Measurements from ENCODE around the gene ADGRV1. TPM values are rescaled to one million over a fixed set of nuclear protein-coding genes. Genes with fewer than 3 reads are reported as not detected.

The ADGRV1 gene
- total RNA-seq, 4 donors from 2014 or later, result 129 to 158 (median 145) TPM

DNA sequence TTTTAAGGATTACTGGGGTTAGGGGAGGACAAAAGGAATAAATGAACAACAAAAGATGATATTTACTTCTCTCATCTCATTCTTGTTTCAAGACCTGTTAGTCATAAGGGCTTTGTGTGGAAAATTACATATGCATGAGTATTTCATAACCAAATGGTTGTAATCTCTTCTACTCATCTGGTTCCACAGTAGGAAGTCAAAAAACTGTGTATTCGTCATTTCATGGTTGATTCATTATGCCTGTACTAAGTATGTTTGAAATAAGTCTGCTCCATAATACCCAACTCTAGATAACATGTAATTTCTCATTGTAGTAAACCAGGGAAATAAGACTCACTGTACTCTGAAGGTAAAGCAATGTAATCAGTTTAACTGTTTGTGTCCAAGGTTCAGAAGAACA, 611.7 kb downstream of the ADGRV1 start:
- H3K4me3 ChIP-seq (replicated peaks in 1 of 3), result no peak overlapping the region
- H3K27me3 ChIP-seq, result no peaks in the 10 kb centered on the region
- no peaks in the 10 kb centered on the region for H3K36me3 ChIP-seq
- H3K9me3 ChIP-seq, result no peaks in the 10 kb centered on the region
- no peak overlapping the region for H3K27ac ChIP-seq
- H3K4me1 ChIP-seq, result peaks cover 0 to 2% of the 10 kb centered on the region in 2 donors
- intact Hi-C loops (cut with DNase I), result no loop called here
- DNase-seq, result no peak
- 0 to 43% methylated on average over 1 of the region's 1 CpG for WGBS, 2 donors
- TF ChIP-seq POLR2A (IDR thresholded peaks at IDR 0.05), result no peak
- TF ChIP-seq, protein P1, sequence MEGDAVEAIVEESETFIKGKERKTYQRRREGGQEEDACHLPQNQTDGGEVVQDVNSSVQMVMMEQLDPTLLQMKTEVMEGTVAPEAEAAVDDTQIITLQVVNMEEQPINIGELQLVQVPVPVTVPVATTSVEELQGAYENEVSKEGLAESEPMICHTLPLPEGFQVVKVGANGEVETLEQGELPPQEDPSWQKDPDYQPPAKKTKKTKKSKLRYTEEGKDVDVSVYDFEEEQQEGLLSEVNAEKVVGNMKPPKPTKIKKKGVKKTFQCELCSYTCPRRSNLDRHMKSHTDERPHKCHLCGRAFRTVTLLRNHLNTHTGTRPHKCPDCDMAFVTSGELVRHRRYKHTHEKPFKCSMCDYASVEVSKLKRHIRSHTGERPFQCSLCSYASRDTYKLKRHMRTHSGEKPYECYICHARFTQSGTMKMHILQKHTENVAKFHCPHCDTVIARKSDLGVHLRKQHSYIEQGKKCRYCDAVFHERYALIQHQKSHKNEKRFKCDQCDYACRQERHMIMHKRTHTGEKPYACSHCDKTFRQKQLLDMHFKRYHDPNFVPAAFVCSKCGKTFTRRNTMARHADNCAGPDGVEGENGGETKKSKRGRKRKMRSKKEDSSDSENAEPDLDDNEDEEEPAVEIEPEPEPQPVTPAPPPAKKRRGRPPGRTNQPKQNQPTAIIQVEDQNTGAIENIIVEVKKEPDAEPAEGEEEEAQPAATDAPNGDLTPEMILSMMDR (IDR thresholded peaks at IDR 0.05), result no peak

DNA sequence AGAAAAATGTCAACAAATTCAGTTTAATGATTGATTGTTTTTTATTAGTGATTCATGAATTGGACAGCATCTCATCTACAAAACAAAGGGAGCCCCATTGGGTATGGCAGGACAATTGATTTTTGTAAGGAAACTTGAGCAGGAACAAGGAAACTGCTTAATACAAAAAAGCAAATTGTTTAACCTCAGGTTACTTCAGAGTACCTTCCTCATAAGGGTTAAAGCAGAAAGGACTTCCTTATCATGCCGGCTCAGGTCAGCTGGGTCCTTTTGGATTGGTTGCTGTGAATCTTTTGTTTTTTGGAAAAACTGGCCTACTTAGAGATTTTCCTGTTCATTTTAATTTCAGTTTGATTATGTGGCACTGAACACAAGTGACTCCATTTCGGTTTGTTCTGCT, 612.7 kb downstream of the ADGRV1 start:
- H3K9me3 ChIP-seq, result no peaks in the 10 kb centered on the region
- 81 to 87% methylated on average over 2 of the region's 2 CpGs for WGBS, 2 donors
- no peak overlapping the region for H3K4me3 ChIP-seq (replicated peaks in 1 of 3)
- intact Hi-C loops (cut with DNase I), result no loop called here
- no peak for TF ChIP-seq POLR2A (IDR thresholded peaks at IDR 0.05)
- TF ChIP-seq, protein P1 (IDR thresholded peaks at IDR 0.05), result no peak
- H3K27ac ChIP-seq, result no peak overlapping the region
- H3K4me1 ChIP-seq, result no peaks in the 10 kb centered on the region
- no peaks in the 10 kb centered on the region for H3K27me3 ChIP-seq
- H3K36me3 ChIP-seq, result no peaks in the 10 kb centered on the region
- DNase-seq, result no peak

DNA sequence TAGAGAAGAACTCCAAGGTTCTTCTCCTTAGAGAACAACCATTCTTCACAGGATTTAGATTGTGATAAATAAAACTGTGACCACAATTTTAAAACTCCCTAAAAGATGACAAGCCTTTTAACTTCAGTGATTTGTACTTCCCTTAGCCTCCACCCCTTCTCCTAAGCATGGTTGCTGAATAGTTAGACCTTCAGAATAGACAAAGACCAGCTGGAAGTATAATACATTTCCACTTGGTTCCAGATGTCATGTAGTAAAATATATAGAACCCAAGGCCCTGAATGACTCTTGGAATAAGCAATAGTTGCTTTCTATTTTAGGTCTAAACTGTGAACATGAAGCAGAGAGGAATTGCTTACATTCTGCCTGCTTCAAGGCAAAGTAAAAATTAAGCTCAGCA, 615.8 kb downstream of the ADGRV1 start:
- Histone ChIP-seq H3K9me3 (no peaks in the 10 kb centered on the region), H3K27me3 (no peaks in the 10 kb centered on the region), H3K4me1 (no peaks in the 10 kb centered on the region), H3K4me3 (replicated peaks in 1 of 3) (no peak overlapping the region), H3K36me3 (no peaks in the 10 kb centered on the region), H3K27ac (no peak overlapping the region)
- no peak for TF ChIP-seq POLR2A (IDR thresholded peaks at IDR 0.05)
- DNase-seq, result no peak
- intact Hi-C loops (cut with DNase I), result no loop called here

DNA sequence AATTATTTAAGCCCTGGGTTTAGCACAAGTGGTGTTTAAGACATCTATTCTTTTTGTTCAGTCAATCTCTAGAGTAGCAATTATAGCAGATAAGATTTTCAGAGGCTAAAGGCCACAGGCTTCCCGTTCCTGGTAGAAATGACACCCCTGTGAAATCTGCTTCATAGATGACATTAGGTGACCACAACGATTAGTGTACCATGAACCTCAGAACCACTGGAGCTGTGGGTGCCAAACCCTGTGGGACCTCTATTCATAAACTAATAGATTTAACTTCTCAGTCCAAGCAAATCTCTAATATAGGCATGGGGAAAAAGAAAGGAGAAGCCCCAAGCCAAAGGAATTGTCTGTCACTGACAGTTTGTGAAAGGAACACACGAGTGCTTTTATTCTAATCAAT, 617.1 kb downstream of the ADGRV1 start:
- DNase-seq, result no peak
- TF ChIP-seq, protein P1 (IDR thresholded peaks at IDR 0.05), result no peak
- TF ChIP-seq POLR2A (IDR thresholded peaks at IDR 0.05), result no peak
- Histone ChIP-seq H3K4me3 (replicated peaks in 1 of 3) (no peak overlapping the region), H3K27me3 (no peaks in the 10 kb centered on the region), H3K4me1 (no peaks in the 10 kb centered on the region), H3K36me3 (no peaks in the 10 kb centered on the region), H3K9me3 (no peaks in the 10 kb centered on the region), H3K27ac (no peak overlapping the region)
- 72 to 73% methylated on average over 3 of the region's 3 CpGs for WGBS, 2 donors
- intact Hi-C loops (cut with DNase I), result no loop called here

DNA sequence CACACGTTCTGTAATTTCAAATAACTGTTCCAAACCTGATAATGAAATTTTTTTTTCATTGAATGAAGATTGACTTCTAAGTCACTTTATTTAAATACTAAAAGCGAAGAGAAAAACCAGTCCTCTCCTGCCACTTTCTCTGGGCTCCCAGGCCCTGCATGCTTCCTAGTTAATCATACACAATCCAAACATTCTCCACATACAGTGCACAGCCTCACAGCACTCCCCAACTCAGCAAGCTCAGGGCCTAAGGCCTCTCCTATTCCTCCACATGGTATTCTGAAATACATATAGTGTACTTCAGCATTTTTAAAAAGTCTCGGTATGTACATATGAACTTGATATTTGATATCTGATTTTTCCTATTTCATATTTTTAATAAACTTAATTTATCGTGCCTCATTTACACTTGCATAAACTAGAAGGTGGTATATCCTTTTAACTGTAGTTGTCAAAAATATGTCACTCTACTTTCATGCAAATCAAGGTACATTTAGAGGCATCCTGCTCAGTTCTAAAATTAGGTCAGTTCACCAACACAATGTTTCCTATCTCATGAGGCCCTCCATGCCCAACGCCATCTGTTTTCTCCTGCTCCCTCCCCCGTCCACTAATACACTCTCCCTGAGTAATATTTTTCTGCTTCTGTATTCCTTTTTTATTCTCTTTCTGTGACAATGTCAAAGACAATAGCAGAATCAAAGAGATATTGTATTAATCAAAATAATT, 617.9 kb downstream of the ADGRV1 start:
- H3K4me3 ChIP-seq (replicated peaks in 1 of 3), result no peak overlapping the region
- H3K9me3 ChIP-seq, result no peaks in the 10 kb centered on the region
- no peaks in the 10 kb centered on the region for H3K4me1 ChIP-seq
- intact Hi-C loops (cut with DNase I), result no loop called here
- WGBS, 2 donors, result 70 to 77% methylated on average over 6 of the region's 6 CpGs
- H3K27ac ChIP-seq, result no peak overlapping the region
- no peaks in the 10 kb centered on the region for H3K27me3 ChIP-seq
- no peaks in the 10 kb centered on the region for H3K36me3 ChIP-seq
- DNase-seq, result no peak
- TF ChIP-seq, protein P1 (IDR thresholded peaks at IDR 0.05), result no peak
- no peak for TF ChIP-seq POLR2A (IDR thresholded peaks at IDR 0.05)

Data from thyroid gland (tissue), 4 donors.